GM18868 (cell line): ENCODE measurements around the gene OR7A10.
"Not testable (repeated sequence)": the region's sequence is repeated elsewhere in the genome, so short reads cannot be mapped to it uniquely, and the experiment has no call there.

Experiments used
- ATAC-seq: cut with Tn5 transposase; IDR thresholded peaks from one replicate; pipeline ENCODE4 v1.9.1; 2021; ENCODE audit warnings: mild to moderate bottlenecking, moderate library complexity; ENCODE audit not compliant: unreplicated experiment

The OR7A10 gene

GRCh38 chr19:14796021-14796420, 52.7 kb downstream of the OR7A10 start:
- ATAC-seq, result no peak

GRCh38 chr19:14795078-14795721, 53.5 kb downstream of the OR7A10 start:
- ATAC-seq, result no peak

GRCh38 chr19:14792250-14792649, 56.5 kb downstream of the OR7A10 start:
- not testable (repeated sequence) for ATAC-seq
